HEK293 (cell line): Measurements from ENCODE around the gene KIRREL3.

Experiments used
- BCL11B ChIP-seq: fragments of 450-650 bp; formaldehyde crosslinking; IDR thresholded peaks from 2 replicates; pipeline ENCODE4 v1.5.1; 2016; ENCODE audit warnings: low read depth, missing biosample characterization, missing genetic modification characterization
- CTCF ChIP-seq: fragments of 450-650 bp; formaldehyde crosslinking; IDR thresholded peaks from 2 replicates; pipeline ENCODE4 v1.5.1; 2016; ENCODE audit warnings: missing biosample characterization, missing genetic modification characterization
- GLIS1 ChIP-seq: fragments of 450-650 bp; formaldehyde crosslinking; IDR thresholded peaks from 2 replicates; pipeline ENCODE4 v1.5.1; 2016; ENCODE audit warnings: missing biosample characterization, missing genetic modification characterization
- HOXA7 ChIP-seq: sonication (generic); formaldehyde crosslinking; IDR thresholded peaks from 2 replicates; pipeline ENCODE4 v1.8.1; 2022; ENCODE audit warnings: missing genetic modification reagents, borderline replicate concordance
- KLF9 ChIP-seq: fragments of 450-650 bp; formaldehyde crosslinking; IDR thresholded peaks from 2 replicates; pipeline ENCODE4 v1.5.1; 2016; ENCODE audit warnings: missing biosample characterization, missing genetic modification characterization, low read depth
- OVOL3 ChIP-seq: fragments of 450-650 bp; formaldehyde crosslinking; IDR thresholded peaks from 2 replicates; pipeline ENCODE4 v1.5.1; 2016; ENCODE audit warnings: missing biosample characterization, missing genetic modification characterization
- YY1 ChIP-seq: fragments of 450-650 bp; formaldehyde crosslinking; IDR thresholded peaks from 2 replicates; pipeline ENCODE4 v1.5.1; 2018; ENCODE audit warnings: missing biosample characterization, missing genetic modification characterization
- ZNF140 ChIP-seq: fragments of 450-650 bp; formaldehyde crosslinking; IDR thresholded peaks from 2 replicates; pipeline ENCODE4 v1.5.1; 2016; ENCODE audit warnings: missing biosample characterization, missing genetic modification characterization
- ZNF274 ChIP-seq, 2 experiments: fragments of 200-500 bp in 1 of 2; fragments of 450-650 bp in 1 of 2; sonication (Bioruptor generic) in 1 of 2; formaldehyde crosslinking in 1 of 2; IDR thresholded peaks; 2 replicates each; pipeline versions ENCODE4 v1.5.1 to v1.6.1; 2014 to 2016; ENCODE audit warnings: borderline replicate concordance in 1 of 2, inconsistent platforms in 1 of 2, low read length in 1 of 2, missing biosample characterization in 1 of 2, missing genetic modification characterization in 1 of 2
- ZNF350 ChIP-seq: fragments of 450-650 bp; formaldehyde crosslinking; IDR thresholded peaks from 2 replicates; pipeline ENCODE4 v1.5.0; 2017; ENCODE audit warnings: missing biosample characterization, mild to moderate bottlenecking, missing genetic modification characterization
- ZNF658 ChIP-seq: fragments of 450-650 bp; formaldehyde crosslinking; IDR thresholded peaks from 2 replicates; pipeline ENCODE4; 2016; ENCODE audit warnings: missing biosample characterization, missing genetic modification characterization
- ZNF785 ChIP-seq: fragments of 450-650 bp; formaldehyde crosslinking; IDR thresholded peaks from 2 replicates; pipeline ENCODE4 v1.5.1; 2016; ENCODE audit warnings: missing biosample characterization, missing genetic modification characterization
- ZNF830 ChIP-seq: fragments of 450-650 bp; IDR thresholded peaks from 2 replicates; pipeline ENCODE4 v1.5.0; 2018; ENCODE audit warnings: missing biosample characterization, missing genetic modification characterization, low read depth, mild to moderate bottlenecking, moderate library complexity

- TF ChIP-seq ZNF830 (no peak), KLF9 (tag by site-specific recombination) (no peak), ZNF274 (IDR thresholded peaks at IDR 0.05; ENCODE audit: low read length) (no peak), ZNF274 (tag by site-specific recombination; IDR thresholded peaks at IDR 0.05; ENCODE audit: borderline replicate concordance) (no peak), ZNF350 (no peak), CTCF (tag by site-specific recombination) (no peak), ZNF140 (tag by site-specific recombination) (no peak), BCL11B (tag by site-specific recombination) (no peak), YY1 (tag by site-specific recombination) (no peak), HOXA7 (CRISPR knock-in tag) (no peak), OVOL3 (tag by site-specific recombination) (no peak), ZNF658 (tag by site-specific recombination) (no peak), ZNF785 (tag by site-specific recombination) (no peak), GLIS1 (tag by site-specific recombination) (no peak)
These were observed 137.1 kb downstream of the KIRREL3 start for GRCh38 chr11:126863294-126863997.
